Measurements from ENCODE around the gene MGRN1.

MGRN1 gene

DNA sequence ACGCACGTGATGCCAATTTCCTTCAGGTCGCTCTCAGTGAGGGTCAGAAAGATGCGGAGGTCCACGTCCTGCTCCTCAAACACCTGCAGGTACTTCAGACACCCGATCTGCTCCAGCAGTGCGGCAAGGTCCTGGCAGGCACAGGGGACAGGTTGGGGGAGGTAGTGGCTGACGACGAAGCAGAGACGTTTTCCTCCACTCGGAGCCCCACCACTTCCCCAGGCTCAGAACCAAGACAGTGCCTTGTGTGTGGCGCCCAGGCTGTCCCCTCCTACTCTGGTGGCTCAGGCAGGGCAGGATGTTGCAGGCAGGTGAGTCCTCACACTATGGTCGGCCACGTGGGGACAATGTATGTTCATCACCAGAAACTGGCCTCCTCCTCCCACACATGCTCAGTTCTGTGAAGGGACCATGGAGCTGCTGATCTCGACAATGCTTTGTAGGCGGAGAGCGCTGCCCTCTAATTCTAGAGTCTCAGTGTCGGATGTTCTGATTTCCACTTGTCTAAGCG is 74.5 kb downstream of the MGRN1 start:
- no peak for DNase-seq (ENCODE audit: low spot score)

DNA sequence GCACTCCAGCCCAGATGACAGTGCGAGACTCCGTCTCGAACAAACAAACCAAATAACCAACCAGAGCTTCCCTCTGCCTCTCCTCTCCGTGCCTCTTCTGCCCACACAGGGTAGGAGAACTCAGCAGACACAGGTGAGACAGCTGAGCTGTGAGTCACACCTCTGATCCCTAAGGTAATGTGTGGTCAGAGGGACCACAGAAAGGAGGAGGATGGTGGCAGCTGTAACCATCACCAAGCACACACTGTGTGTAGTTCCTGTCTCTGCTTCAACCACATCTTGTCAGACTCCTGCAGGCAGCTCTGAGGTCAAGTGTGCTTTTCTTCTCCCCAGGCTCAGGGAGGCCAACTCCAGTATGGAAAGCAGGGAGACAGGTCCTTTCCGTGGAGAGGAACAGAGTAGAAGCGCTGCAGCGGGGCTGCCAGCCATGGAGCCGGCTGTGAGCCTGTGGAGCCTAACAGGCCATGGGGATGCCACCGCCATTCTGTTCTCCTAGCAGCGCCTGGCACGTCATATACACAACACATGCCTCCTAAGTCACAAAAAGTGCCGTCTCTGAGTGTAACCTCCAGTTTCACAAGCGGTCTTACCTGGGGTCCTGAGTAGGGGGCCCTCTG is 75.9 kb downstream of the MGRN1 start:
- DNase-seq (ENCODE audit: low spot score) = no peak

DNA sequence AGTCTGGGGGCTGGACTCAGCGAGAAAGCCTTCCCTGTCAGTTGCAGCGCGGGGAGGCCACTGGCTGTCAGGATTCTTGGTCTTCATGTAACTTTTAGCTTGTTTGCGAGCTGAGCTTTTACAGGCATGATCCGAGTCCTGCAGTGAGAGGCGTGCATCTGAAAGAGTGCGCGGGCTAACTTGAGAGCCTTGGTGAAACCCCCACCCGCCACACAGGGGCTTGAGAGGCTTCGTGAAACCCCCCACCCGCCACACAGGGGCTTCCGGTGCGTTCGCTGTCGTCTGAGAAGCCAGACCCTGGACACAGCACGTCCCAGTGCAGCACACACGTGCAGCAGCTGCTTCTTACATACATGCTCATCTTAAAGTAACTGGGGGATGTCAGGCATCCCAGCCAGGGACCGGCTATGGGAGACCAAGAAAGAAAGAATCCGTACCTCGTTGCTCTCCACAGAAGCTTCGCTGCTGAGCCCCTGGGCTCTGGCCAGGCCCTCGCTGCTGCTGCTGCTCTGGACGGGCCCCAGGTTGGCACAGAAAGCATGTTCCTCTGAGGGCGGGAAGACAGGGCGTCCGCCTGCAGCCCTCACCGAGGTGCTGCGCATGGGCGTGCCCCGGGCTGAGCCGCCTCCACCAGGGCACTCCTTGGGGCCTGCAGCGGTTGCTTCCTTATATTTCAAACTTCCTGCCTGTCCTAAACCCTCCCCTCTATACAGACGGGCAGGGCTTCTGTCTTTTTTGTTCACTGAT is 76.5 kb downstream of the MGRN1 start:
- DNase-seq (ENCODE audit: low spot score) = peak; percentile 53

DNA sequence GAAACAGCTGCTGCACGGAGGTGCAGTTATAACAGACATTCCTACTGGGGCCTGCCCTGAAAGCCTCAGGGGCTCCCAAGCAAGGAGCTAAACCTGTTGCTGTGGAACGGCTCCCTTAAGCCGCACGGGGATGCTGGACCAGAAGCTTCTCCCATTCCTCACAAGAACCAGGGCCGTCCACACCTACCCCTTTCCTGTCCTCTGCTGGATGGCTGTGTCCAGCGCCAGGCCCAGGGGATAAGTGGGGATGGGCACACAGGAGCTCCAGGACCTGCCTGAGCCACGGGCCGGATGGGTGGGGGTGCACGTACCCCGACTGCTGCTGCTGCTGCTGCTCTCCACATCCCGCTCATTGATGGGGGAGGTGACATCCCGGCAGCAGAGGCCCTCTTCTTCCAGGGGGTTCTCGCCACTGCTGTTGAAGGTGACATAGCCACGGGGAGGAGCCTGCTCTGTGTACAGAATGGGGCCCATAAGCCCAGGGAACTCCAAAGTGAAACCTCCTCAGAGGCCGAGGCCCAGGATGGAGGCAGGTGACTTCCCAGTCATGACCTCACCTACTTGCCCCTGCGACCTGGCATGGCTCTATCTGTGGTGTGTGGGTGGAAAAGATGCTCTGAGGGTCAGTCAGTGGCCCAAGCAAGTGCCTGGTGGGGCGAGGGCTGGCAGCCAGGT is 77.3 kb downstream of the MGRN1 start:
- DNase-seq (ENCODE audit: low spot score) = no peak

DNA sequence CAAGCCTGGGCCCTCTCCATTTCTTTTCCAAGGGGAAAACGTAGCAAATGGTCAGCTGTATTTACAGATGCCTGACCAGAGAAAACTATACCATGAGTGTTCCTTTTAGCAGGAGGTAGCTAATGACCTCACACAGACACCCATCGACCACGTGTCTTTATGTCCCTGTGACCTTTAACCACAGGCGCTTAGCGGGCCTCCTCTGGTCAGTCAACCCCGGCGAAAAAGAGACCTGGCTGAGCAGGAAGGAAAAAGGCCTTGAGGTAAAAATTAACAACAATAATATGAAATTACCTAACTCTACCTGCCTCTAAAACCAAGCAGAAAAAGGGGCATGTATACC is 77.8 kb downstream of the MGRN1 start:
- no peak for DNase-seq (ENCODE audit: low spot score)

DNA sequence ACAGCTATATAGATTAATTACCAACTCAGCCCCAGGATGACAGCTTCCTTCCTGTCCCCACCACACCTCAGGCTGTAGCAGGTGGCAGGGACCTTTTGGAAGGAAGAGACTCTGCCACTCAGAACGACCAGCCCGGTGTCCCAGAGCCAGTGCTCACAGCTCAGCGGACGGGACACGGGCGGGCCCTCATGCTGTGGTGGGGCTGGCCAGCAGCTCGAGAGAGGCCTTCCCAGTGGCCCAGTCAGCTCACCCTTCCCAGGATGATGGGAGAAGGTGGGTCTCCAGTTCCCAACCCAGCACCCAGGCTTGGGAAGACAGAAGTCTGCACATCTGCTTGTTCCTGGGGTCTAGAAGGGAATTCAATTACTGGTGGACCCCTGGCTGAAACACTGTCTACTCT is 79.3 kb downstream of the MGRN1 start:
- no peak for DNase-seq (ENCODE audit: low spot score)

DNA sequence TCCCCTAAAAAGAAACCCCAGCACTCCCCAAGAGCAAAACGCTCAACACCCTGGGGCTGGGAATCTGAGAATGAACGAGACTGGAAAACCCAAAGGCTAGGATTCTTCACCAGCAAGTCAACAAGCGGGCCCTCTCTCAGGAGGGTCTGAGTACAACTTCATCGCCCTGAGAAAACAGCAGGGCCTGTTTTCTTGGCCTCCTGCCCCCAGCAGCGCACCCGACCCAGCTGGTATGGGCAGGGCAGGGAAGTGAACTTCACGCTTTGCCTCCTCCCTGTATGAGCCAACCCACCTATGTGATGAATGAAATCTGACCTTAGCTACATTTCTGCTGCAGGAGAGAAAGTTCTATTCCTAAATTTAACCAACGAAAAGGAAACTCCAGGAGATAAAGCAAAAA is 79.9 kb downstream of the MGRN1 start:
- DNase-seq (ENCODE audit: low spot score) = no peak

DNA sequence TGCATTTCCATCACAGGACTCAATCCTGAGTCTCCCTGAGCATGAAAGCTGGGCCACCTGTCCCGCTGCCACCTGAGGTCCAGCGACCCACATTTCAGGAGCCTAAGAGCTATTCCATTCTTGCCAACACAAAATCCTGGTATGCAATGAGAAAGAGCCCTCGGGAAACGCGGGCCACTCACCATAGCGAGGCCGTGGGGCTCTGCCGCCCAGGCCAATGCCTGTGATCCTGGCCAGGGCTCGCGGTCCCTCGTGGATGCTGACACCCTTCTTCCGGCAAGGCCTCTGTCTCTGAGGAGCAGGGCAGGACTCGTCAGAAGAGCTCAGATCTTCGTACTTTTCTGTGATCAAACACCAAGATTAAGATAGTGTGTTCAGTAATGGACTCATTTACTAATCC is 80.3 kb downstream of the MGRN1 start:
- no peak for DNase-seq (ENCODE audit: low spot score)

DNA sequence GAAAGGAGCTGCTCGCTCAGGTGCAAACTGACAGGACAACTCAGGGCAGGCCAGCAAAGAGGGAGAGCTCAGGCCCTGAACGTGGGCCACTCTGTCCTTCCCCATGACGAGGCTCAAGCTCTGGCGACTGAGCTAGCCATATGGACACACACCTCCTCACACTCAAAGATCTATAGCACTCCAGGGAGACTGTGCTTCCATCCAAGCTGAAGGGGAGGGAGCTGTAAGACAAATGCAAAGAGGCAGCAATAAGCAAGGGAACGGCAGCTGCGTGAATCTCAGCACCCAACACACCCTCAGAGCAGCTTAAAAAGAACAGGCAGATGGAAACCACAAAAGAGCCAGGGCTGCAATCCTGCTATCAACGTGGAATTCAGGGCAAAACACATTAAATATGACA is 82.2 kb downstream of the MGRN1 start:
- DNase-seq (ENCODE audit: low spot score) = no peak

DNA sequence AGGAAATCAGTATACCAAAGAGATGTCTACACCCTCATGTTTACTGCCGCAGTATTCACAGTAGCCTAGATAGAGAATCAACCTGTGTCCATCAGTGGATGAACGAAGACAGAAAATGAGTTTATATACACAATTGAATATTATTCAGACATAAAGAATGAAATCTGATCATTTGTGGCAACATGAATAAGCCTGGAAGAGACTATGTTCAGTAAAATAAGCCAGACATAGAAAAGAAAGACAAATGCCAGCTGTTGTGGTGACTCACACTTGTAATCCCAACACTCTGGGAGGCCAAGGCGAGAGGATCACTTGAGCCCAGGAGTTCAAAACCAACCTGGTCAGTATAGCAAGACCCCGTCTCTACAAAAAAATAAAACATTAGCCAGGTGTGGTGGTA is 84.9 kb downstream of the MGRN1 start:
- no peak for DNase-seq (ENCODE audit: low spot score)

DNA sequence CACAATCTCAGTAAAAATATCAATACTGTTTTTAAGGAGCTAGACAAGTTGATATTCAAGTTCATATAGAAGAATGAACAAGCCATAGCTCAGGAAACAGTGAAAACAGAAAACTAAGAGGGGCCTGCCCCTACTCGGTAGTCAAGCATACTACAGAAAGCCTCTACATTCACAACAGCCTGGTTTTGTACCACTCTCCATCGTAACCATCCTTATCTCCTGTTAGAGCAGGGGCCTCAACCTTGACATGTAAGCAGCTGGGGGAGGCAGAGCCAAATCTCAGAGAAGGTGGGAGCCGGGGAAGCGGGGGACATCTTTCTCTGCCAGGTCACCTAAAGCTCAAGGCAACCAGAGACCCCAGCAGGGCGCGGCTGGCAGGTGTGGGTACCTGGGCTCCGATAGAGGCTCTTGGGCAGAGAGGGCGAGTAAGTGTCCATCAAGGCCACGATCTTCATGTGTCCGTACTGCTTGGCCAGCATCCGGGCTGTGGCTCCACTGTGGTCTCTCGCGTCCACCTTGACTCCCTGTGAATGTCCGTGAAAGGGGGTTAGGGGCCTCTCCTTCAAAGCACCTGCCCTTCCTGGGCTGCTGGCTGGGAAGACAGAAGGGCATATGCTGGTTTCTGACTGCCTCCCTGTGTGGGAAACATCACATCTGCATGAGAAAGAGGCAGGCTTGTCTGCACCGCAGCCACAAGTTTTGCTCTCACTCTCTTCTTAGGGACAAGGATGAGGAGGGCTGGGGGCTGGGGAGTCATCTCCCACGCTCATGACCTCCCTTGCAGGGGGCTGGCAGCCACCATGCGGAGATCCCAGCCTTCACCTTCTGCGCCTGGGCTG is 89.3 kb downstream of the MGRN1 start:
- DNase-seq (ENCODE audit: low spot score) = no peak

DNA sequence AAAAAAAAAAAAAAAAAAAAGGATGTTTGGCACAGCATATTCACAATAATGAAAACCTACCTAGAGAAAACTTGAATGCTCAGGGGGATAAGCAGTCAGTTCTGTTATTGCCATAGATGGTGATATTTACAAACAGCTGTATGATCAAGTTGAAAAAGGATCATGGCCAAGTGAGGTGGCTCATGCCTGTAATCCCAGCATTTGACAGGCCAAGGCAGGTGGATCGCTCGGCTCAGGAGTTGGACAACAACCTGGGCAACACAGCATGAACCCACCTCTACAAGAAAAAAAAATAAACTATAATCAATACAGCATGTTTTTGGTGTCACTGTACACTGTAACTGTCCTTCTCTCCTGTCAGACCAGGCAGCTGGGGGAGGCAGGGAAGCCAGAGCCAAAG is 90.4 kb downstream of the MGRN1 start:
- DNase-seq (ENCODE audit: low spot score) = no peak

DNA sequence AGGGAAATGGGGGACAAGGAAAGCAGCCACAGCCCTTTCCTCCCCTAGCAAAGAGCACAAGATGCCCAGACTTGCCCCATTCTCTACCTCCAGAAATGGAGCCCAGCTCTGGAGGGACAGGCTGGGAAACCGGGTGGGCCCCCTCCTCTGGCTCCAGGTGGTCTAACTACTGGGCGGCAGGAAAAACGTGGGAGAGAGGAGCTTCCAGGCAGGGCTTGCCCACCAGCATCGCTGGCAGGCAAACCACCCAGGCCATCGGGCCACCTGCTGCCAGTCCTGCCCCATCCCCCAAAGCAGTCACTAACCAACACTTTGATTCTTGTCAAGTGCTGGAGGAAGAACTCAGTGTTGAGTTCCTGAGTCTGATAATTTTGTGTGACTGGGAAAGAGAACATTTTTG is 93.8 kb downstream of the MGRN1 start:
- no peak for DNase-seq (ENCODE audit: low spot score)

DNA sequence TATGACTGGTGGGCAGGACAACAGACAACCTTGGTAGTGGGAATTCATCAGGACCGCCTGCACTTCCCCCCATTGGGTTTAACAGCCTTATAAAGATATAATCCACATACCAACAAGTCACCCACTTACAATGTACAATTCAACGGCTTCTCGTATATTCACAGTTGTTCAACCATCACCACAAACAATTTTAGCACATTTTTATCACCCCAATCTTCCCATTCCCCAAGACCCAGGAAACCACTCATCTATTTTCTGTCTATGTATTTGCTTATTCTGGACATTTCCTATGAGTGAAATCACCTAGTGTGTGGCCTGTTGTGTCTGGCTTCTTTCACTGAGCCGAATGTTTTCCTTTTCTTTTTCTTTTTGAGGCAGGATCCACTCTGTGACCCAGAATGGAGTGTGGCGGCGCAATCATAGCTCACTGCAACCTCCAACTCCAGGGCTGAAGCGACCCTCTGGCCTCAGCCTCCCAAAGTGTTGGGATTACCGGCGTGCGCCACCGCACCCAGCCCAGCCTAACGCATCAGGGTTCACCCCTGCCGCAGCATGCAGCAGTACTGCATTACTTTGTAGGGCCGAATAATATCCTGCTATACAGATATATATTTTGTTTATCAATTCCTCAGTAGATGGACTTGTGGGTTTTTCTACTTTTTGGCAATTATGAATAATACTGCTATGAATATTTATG is 98.6 kb downstream of the MGRN1 start:
- no peak for DNase-seq (ENCODE audit: low spot score)

DNA sequence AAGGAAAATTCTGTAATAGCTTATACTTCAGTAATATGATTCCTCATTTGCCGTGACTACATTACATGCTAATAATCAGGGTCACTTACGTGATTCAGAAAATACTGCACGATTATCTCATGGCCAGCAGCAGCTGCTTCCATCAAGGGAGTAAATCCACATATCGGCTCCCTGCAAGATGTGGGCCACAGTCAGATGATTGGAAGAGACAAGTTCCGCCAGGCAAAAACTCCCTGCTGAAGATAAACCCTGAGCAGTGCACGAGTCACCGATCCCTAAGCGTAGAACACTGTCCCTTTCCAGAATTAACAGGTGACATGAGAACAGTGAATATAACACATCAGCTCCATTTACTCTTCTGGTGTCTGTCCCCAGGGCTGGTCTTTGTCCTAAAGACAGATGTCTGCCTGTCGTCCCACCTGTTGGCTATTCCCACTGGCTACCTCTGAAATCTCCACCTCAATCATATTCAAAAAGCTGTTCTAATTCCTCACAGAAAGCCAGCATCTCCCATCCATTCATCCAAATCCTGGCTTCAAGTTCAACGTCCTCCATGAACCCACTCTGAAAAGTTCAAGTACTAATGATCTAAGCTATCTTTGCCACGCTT is 100.1 kb downstream of the MGRN1 start:
- DNase-seq (ENCODE audit: low spot score) = no peak

DNA sequence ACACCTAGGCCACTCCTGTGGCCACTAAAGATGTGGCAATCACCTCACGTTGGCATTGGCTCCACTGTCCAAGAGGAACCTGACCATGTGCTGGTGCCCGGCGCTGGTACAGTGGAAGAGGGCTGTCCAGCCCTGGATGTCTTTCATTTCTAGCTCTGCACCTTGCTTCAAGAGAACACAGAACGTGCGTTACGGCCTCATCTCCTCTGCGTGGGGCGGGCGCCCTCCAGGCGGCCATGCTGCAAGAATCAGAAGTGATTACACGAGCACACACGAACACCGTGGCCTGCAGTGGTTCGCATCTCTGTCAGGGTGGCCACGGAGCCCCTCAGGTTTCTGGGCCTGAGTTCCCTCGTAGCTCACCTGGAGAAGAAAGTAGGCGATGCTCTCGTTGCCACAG is 102.0 kb downstream of the MGRN1 start:
- DNase-seq (ENCODE audit: low spot score) = no peak

DNA sequence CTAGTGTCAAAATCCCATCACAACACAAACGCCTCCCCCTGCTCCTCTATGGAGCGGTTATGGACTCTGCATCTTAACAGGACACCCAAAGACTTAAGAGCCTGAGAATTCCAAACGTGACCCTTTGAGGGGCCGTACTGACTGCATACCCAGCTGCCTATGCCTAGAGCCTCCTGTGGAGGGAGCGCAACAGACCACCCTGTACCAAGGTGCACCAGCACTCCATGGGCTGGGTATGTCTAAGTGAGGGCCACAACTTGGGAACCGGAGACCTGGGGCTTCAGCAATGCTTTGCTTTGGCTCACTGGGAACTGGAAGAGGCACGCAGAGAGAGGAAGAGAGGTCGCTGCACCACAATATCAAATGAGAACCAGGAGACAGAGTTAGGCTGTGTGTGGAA is 104.0 kb downstream of the MGRN1 start:
- DNase-seq (ENCODE audit: low spot score) = no peak

DNA sequence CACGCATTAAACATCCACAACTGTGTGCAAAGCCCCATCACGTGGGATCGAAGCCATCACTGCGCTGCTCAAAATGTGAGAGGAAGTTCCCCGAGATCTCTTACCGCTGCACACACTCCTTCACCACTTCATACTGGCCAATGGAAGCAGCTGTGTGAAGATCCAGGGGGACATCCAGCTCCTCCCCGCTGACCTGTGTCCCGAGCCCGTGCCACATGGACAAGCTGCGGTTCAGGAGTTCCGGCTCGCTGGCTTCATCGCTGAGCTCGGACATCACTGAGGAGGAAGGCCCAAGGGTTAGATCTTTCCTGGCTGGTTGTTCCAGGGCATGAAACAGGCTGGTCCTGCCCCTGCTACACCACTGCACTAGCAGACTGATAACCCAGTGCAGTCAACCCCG is 105.2 kb downstream of the MGRN1 start:
- DNase-seq (ENCODE audit: low spot score) = no peak

DNA sequence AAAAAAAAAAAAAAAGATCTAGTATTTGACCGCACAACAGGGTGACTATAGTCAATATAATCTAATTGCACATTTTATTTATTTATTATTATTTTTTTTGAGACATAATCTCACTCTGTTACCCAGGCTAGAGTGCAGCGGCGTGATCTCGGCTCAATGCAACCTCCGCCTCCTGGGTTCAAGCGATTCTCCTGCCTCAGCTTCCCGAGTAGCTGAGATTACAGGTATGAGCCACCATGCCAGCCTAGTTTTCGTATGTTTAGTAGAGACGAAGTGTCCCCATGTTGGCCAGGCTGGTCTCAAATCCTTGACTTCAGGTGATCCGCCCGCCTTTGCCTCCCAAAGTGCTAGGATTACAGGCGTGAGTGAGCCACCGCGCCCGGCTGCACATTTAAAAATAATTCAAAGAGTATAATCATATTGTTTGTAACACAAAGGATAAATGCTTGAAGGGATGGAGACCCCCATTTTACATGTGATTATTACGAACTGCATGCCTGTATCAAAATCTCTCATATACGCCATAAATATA is 108.7 kb downstream of the MGRN1 start:
- no peak for DNase-seq (ENCODE audit: low spot score)

DNA sequence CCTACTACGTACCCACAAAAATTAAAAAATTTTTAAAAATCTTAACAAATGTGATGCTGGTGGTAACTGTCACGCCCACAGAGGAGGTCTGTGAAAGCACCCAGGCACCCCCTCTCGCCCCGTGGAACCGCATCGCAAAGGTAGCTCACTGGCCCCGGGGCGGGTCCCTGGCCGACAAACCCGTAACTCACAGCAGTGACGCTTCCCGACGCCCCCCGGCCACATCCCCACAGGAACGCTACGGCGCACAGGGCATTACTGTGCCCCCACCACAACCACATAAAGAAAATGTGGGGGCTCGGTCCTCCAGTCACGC is 109.1 kb downstream of the MGRN1 start:
- DNase-seq (ENCODE audit: low spot score) = peak; percentile 9

DNA sequence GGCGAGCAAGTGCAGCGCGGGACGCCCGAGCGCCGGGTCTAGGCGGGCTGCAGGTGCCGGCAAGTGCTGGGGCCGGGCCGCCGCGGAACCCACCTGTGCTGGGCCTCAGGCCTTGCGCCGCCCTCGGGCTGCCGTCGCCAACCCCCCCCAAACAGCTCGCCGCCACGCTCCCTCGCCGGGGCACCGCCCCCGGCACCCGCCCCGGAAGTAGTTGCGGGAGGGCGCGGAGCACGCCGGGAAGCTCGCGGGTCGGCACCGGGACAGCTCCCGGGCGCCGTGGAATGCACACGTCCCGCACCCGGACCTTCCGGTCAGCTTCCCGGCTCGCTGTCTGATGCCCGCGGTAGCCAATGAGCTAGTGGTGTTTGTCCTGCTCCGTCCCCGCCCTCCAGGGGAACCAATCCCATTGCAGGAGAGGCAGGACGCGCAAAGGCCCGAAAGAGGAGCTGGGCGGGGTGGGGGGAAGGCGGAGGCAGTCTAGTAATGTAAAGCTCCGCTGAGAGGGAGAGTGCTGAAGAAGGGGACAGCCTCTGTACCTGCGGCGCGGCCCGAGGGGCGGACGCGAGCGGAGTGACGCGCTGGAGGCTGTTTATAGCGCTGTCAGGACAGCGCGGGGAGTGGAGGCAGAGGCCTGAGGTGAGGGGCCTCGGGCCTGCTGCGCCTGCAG is 109.6 kb downstream of the MGRN1 start, which contains the start of the genes ANKS3 and DNAAF8:
TSS of gene ANKS3 (minus strand) at position 209 of the 667 bp plus-strand sequence. CDS start 4,122 bp downstream, outside the sequence.
TSS of gene DNAAF8 (plus strand) at position 475 of the 667 bp plus-strand sequence. CDS start 1,978 bp downstream, outside the sequence.
- peak; percentile 99 for DNase-seq (ENCODE audit: low spot score)

All from cerebellar cortex (tissue), 1 donor.